Gastrocnemius medialis (tissue), 4 donors: Measurements from ENCODE around the gene TRIM71.
"Not testable (repeated sequence)": the region's sequence is repeated elsewhere in the genome, so short reads cannot be mapped to it uniquely, and the experiment has no call there.

Experiments
- CTCF ChIP-seq, 5 experiments: fragments of 450-650 bp in 3 of 5; fragments of 200-600 bp in 2 of 5; sonication (generic) in 2 of 5; IDR thresholded peaks in 4 of 5; conservative IDR thresholded peaks in 1 of 5; 1 replicate in 4 of 5; 2 replicates in 1 of 5; pipeline ENCODE4 v1.5.1; 2016 to 2019; ENCODE audit warnings: antibody characterized with exemption in 5 of 5, mild to moderate bottlenecking in 3 of 5, moderate library complexity in 3 of 5
- POLR2A ChIP-seq, 2 donors: fragments of 450-650 bp; IDR thresholded peaks; one replicate each; pipeline ENCODE4 v1.6.1; 2017; ENCODE audit warnings: antibody characterized with exemption in 2 of 2, mild to moderate bottlenecking in 2 of 2, moderate library complexity in 2 of 2

DNA sequence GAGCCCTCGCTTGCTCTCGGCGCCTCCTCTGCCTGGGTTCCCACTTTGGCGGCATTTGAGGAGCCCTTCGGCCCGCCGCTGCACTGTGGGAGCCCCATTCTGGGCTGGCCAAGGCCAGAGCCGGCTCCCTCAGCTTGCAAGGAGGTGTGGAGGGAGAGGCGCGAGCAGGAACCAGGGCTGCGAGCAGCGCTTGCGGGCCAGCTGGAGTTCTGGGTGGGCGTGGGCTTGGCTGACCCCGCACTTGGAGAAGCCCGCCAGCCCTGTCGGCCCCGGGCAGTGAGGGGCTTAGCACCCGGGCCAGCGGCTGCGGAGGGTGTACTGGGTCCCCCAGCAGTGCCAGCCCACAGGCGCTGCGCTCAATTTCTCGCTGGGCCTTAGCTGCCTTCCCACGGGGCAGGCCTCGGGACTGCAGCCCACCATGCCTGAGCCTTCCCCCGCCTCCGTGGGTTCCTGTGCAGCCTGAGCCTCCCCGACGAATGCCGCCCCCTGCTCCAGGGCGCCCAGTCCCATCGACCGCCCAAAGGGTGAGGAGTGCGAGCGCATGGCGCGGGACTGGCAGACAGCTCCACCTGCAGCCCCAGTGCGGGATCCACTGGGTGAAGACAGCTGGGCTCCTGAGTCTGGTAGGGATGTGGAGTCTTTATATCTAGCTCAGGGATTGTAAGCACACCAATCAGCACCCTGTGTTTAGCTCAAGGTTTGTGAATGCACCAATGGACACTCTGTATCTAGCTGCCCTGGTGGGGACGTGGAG is 121.9 kb downstream of the TRIM71 start:
- TF ChIP-seq CTCF (IDR thresholded peaks at IDR 0.05 in 4 of 5, conservative IDR thresholded peaks at IDR 0.05 in 1 of 5); POLR2A (IDR thresholded peaks at IDR 0.05): not testable (repeated sequence)
